ENCODE measurements around the gene C2orf80.
"Not testable (repeated sequence)": the region's sequence is repeated elsewhere in the genome, so short reads cannot be mapped to it uniquely, and the experiment has no call there.

Gene C2orf80

GRCh38 chr2:208136716-208137094 lies 53.1 kb downstream of the C2orf80 start:
- H3K27ac ChIP-seq (ENCODE audit: insufficient read depth, low read depth, low read length, poor library complexity, severe bottlenecking) = no peak overlapping the region
- 91 to 94% methylated on average over 2 of the region's 2 CpGs for WGBS, 2 experiments
- H3K36me3 ChIP-seq (ENCODE audit: control insufficient read depth, insufficient read depth, low read length) = no peaks in the 10 kb centered on the region
- no peaks in the 10 kb centered on the region for H3K4me1 ChIP-seq (ENCODE audit: control insufficient read depth, insufficient read depth, low read length)
- H3K9me3 ChIP-seq (ENCODE audit: control insufficient read depth, low read length) = no peaks in the 10 kb centered on the region
- H3K4me3 ChIP-seq (ENCODE audit: insufficient read depth, low read depth, low read length) = no peak overlapping the region
- no peaks in the 10 kb centered on the region for H3K27me3 ChIP-seq (ENCODE audit: control insufficient read depth, insufficient read depth, low read length, poor library complexity, severe bottlenecking)

GRCh38 chr2:208135794-208136715 lies 53.8 kb downstream of the C2orf80 start:
- WGBS, 2 experiments = 94 to 95% methylated on average over 11 of the region's 11 CpGs
- H3K27me3 ChIP-seq (ENCODE audit: control insufficient read depth, insufficient read depth, low read length, poor library complexity, severe bottlenecking) = no peaks in the 10 kb centered on the region
- no peaks in the 10 kb centered on the region for H3K4me1 ChIP-seq (ENCODE audit: control insufficient read depth, insufficient read depth, low read length)
- H3K9me3 ChIP-seq (ENCODE audit: control insufficient read depth, low read length) = no peaks in the 10 kb centered on the region
- no peaks in the 10 kb centered on the region for H3K36me3 ChIP-seq (ENCODE audit: control insufficient read depth, insufficient read depth, low read length)
- H3K4me3 ChIP-seq (ENCODE audit: insufficient read depth, low read depth, low read length) = no peak overlapping the region
- no peak overlapping the region for H3K27ac ChIP-seq (ENCODE audit: insufficient read depth, low read depth, low read length, poor library complexity, severe bottlenecking)

GRCh38 chr2:208134928-208135586 lies 54.8 kb downstream of the C2orf80 start:
- Histone ChIP-seq H3K4me3 (ENCODE audit: insufficient read depth, low read depth, low read length) (no peak overlapping the region), H3K27me3 (ENCODE audit: control insufficient read depth, insufficient read depth, low read length, poor library complexity, severe bottlenecking) (no peaks in the 10 kb centered on the region), H3K27ac (ENCODE audit: insufficient read depth, low read depth, low read length, poor library complexity, severe bottlenecking) (no peak overlapping the region), H3K9me3 (ENCODE audit: control insufficient read depth, low read length) (no peaks in the 10 kb centered on the region), H3K4me1 (ENCODE audit: control insufficient read depth, insufficient read depth, low read length) (no peaks in the 10 kb centered on the region), H3K36me3 (ENCODE audit: control insufficient read depth, insufficient read depth, low read length) (no peaks in the 10 kb centered on the region)
- WGBS, 2 experiments = 62 to 63% methylated on average over 7 of the region's 8 CpGs

- H3K4me1 ChIP-seq (ENCODE audit: control insufficient read depth, insufficient read depth, low read length) = no peaks in the 10 kb centered on the region
- no peaks in the 10 kb centered on the region for H3K9me3 ChIP-seq (ENCODE audit: control insufficient read depth, low read length)
- H3K4me3 ChIP-seq (ENCODE audit: insufficient read depth, low read depth, low read length) = no peak overlapping the region
- no peaks in the 10 kb centered on the region for H3K36me3 ChIP-seq (ENCODE audit: control insufficient read depth, insufficient read depth, low read length)
- 92 to 95% methylated on average over 6 of the region's 6 CpGs for WGBS, 2 experiments
- no peaks in the 10 kb centered on the region for H3K27me3 ChIP-seq (ENCODE audit: control insufficient read depth, insufficient read depth, low read length, poor library complexity, severe bottlenecking)
- no peak overlapping the region for H3K27ac ChIP-seq (ENCODE audit: insufficient read depth, low read depth, low read length, poor library complexity, severe bottlenecking)
Observed at GRCh38 chr2:208130712-208131110, 59.1 kb downstream of the C2orf80 start.

GRCh38 chr2:208129744-208130711 lies 59.8 kb downstream of the C2orf80 start, which contains the start of gene CRYGC:
Gene CRYGC (minus strand): TSS chr2:208129828. CDS start chr2:208129792, 36 bp downstream.
- Histone ChIP-seq H3K4me1 (ENCODE audit: control insufficient read depth, insufficient read depth, low read length) (no peaks in the 10 kb centered on the region), H3K9me3 (ENCODE audit: control insufficient read depth, low read length) (no peaks in the 10 kb centered on the region), H3K27ac (ENCODE audit: insufficient read depth, low read depth, low read length, poor library complexity, severe bottlenecking) (no peak within 1 kb of the TSS), H3K27me3 (ENCODE audit: control insufficient read depth, insufficient read depth, low read length, poor library complexity, severe bottlenecking) (no peaks in the 10 kb centered on the region), H3K4me3 (ENCODE audit: insufficient read depth, low read depth, low read length) (no peak within 1 kb of the TSS), H3K36me3 (ENCODE audit: control insufficient read depth, insufficient read depth, low read length) (no peaks in the 10 kb centered on the region)
- 88 to 94% methylated on average over 18 to 19 of the region's 19 CpGs for WGBS, 2 experiments

GRCh38 chr2:208128136-208128535 lies 61.7 kb downstream of the C2orf80 start:
- H3K4me3 ChIP-seq (ENCODE audit: insufficient read depth, low read depth, low read length) = no peak overlapping the region
- no peaks in the 10 kb centered on the region for H3K27me3 ChIP-seq (ENCODE audit: control insufficient read depth, insufficient read depth, low read length, poor library complexity, severe bottlenecking)
- no peaks in the 10 kb centered on the region for H3K4me1 ChIP-seq (ENCODE audit: control insufficient read depth, insufficient read depth, low read length)
- no peaks in the 10 kb centered on the region for H3K9me3 ChIP-seq (ENCODE audit: control insufficient read depth, low read length)
- H3K36me3 ChIP-seq (ENCODE audit: control insufficient read depth, insufficient read depth, low read length) = no peaks in the 10 kb centered on the region
- WGBS, 2 experiments = 95 to 96% methylated on average over 12 of the region's 12 CpGs
- no peak overlapping the region for H3K27ac ChIP-seq (ENCODE audit: insufficient read depth, low read depth, low read length, poor library complexity, severe bottlenecking)

GRCh38 chr2:208127090-208127489 lies 62.7 kb downstream of the C2orf80 start:
- Histone ChIP-seq H3K4me1 (ENCODE audit: control insufficient read depth, insufficient read depth, low read length) (no peaks in the 10 kb centered on the region), H3K4me3 (ENCODE audit: insufficient read depth, low read depth, low read length) (no peak overlapping the region), H3K27ac (ENCODE audit: insufficient read depth, low read depth, low read length, poor library complexity, severe bottlenecking) (no peak overlapping the region), H3K27me3 (ENCODE audit: control insufficient read depth, insufficient read depth, low read length, poor library complexity, severe bottlenecking) (no peaks in the 10 kb centered on the region), H3K36me3 (ENCODE audit: control insufficient read depth, insufficient read depth, low read length) (no peaks in the 10 kb centered on the region), H3K9me3 (ENCODE audit: control insufficient read depth, low read length) (no peaks in the 10 kb centered on the region)
- 92 to 94% methylated on average over 2 to 4 of the region's 4 CpGs for whole genome bisulfite sequencing, 2 experiments

GRCh38 chr2:208125251-208125650 lies 64.6 kb downstream of the C2orf80 start:
- Histone ChIP-seq H3K4me1 (ENCODE audit: control insufficient read depth, insufficient read depth, low read length) (no peaks in the 10 kb centered on the region), H3K27me3 (ENCODE audit: control insufficient read depth, insufficient read depth, low read length, poor library complexity, severe bottlenecking) (no peaks in the 10 kb centered on the region), H3K36me3 (ENCODE audit: control insufficient read depth, insufficient read depth, low read length) (no peaks in the 10 kb centered on the region), H3K27ac (ENCODE audit: insufficient read depth, low read depth, low read length, poor library complexity, severe bottlenecking) (no peak overlapping the region), H3K9me3 (ENCODE audit: control insufficient read depth, low read length) (no peaks in the 10 kb centered on the region), H3K4me3 (ENCODE audit: insufficient read depth, low read depth, low read length) (no peak overlapping the region)
- WGBS, 2 experiments = 87 to 90% methylated on average over 4 of the region's 4 CpGs

GRCh38 chr2:208124013-208124715 lies 65.7 kb downstream of the C2orf80 start, which contains the start of gene CRYGD:
Gene CRYGD (minus strand): TSS chr2:208124524. CDS start chr2:208124473, 51 bp downstream.
- H3K27ac ChIP-seq (ENCODE audit: insufficient read depth, low read depth, low read length, poor library complexity, severe bottlenecking); H3K27me3 ChIP-seq (ENCODE audit: control insufficient read depth, insufficient read depth, low read length, poor library complexity, severe bottlenecking); H3K4me3 ChIP-seq (ENCODE audit: insufficient read depth, low read depth, low read length); H3K36me3 ChIP-seq (ENCODE audit: control insufficient read depth, insufficient read depth, low read length); H3K9me3 ChIP-seq (ENCODE audit: control insufficient read depth, low read length); H3K4me1 ChIP-seq (ENCODE audit: control insufficient read depth, insufficient read depth, low read length): not testable (repeated sequence)
- 80 to 83% methylated on average over 46 of the region's 46 CpGs for WGBS, 2 experiments
